HG03025 (cell line): Measurements from ENCODE around the gene DCDC2.
"Not testable (repeated sequence)": the region's sequence is repeated elsewhere in the genome, so short reads cannot be mapped to it uniquely, and the experiment has no call there.

ENCODE experiments used
- ATAC-seq: cut with Tn5 transposase; IDR thresholded peaks from one replicate; pipeline ENCODE4 v1.9.1; 2021; ENCODE audit warnings: mild to moderate bottlenecking, moderate library complexity; ENCODE audit not compliant: unreplicated experiment, low FRiP score

DCDC2 gene

GRCh38 chr6:24157886-24158285, 200.0 kb downstream of the DCDC2 start:
- no peak for ATAC-seq

- ATAC-seq: no peak
Observed at GRCh38 chr6:24154121-24154520, 203.7 kb downstream of the DCDC2 start.

GRCh38 chr6:24152014-24152413, 205.8 kb downstream of the DCDC2 start:
- no peak for ATAC-seq

- no peak for ATAC-seq
Observed at GRCh38 chr6:24149836-24150235, 208.0 kb downstream of the DCDC2 start.

GRCh38 chr6:24149296-24149695, 208.6 kb downstream of the DCDC2 start:
- ATAC-seq: no peak

GRCh38 chr6:24148684-24149083, 209.2 kb downstream of the DCDC2 start:
- no peak for ATAC-seq

- ATAC-seq: no peak
Observed at GRCh38 chr6:24148154-24148570, 209.7 kb downstream of the DCDC2 start.

- no peak for ATAC-seq
Observed at GRCh38 chr6:24147511-24148153, 210.2 kb downstream of the DCDC2 start.

- no peak for ATAC-seq
Observed at GRCh38 chr6:24146871-24147270, 211.0 kb downstream of the DCDC2 start.

GRCh38 chr6:24145690-24146131, 212.1 kb downstream of the DCDC2 start:
- ATAC-seq: no peak

GRCh38 chr6:24142733-24143132, 215.1 kb downstream of the DCDC2 start:
- not testable (repeated sequence) for ATAC-seq

GRCh38 chr6:24140591-24140990, 217.3 kb downstream of the DCDC2 start:
- no peak for ATAC-seq

- ATAC-seq: no peak
Observed at GRCh38 chr6:24139639-24140038, 218.2 kb downstream of the DCDC2 start.

- ATAC-seq: no peak
Observed at GRCh38 chr6:24139080-24139479, 218.8 kb downstream of the DCDC2 start.

- ATAC-seq: no peak
Observed at GRCh38 chr6:24131751-24132150, 226.1 kb downstream of the DCDC2 start.

GRCh38 chr6:24127316-24127715, 230.5 kb downstream of the DCDC2 start:
- no peak for ATAC-seq

GRCh38 chr6:24126586-24127192, 231.2 kb downstream of the DCDC2 start:
- ATAC-seq: no peak

GRCh38 chr6:24125980-24126379, 231.9 kb downstream of the DCDC2 start, which contains the start of gene NRSN1:
Gene NRSN1, plus strand, starts transcription at chr6:24126215. Its CDS starts 8,113 bp downstream, at chr6:24134328.
- ATAC-seq: no peak

- ATAC-seq: no peak
Observed at GRCh38 chr6:24122139-24122538, 235.7 kb downstream of the DCDC2 start.
